Measurements from ENCODE around the gene GJC2.

- TF ChIP-seq, protein P1, sequence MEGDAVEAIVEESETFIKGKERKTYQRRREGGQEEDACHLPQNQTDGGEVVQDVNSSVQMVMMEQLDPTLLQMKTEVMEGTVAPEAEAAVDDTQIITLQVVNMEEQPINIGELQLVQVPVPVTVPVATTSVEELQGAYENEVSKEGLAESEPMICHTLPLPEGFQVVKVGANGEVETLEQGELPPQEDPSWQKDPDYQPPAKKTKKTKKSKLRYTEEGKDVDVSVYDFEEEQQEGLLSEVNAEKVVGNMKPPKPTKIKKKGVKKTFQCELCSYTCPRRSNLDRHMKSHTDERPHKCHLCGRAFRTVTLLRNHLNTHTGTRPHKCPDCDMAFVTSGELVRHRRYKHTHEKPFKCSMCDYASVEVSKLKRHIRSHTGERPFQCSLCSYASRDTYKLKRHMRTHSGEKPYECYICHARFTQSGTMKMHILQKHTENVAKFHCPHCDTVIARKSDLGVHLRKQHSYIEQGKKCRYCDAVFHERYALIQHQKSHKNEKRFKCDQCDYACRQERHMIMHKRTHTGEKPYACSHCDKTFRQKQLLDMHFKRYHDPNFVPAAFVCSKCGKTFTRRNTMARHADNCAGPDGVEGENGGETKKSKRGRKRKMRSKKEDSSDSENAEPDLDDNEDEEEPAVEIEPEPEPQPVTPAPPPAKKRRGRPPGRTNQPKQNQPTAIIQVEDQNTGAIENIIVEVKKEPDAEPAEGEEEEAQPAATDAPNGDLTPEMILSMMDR (IDR thresholded peaks at IDR 0.05; ENCODE audit: low read depth, low read length): no peak
- TF ChIP-seq POLR2A (IDR thresholded peaks at IDR 0.05; ENCODE audit: extremely low read depth, insufficient read length): no peak
- TF ChIP-seq, protein P2, sequence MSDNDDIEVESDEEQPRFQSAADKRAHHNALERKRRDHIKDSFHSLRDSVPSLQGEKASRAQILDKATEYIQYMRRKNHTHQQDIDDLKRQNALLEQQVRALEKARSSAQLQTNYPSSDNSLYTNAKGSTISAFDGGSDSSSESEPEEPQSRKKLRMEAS (IDR thresholded peaks at IDR 0.05; ENCODE audit: low read depth, low read length): no peak
These were observed 37.1 kb upstream of the GJC2 start for GRCh38 chr1:228112617-228113016.

Measured in NB4 (cell line).